GM21737 (cell line): Measurements from ENCODE around the gene ZNF444.
"Not testable (repeated sequence)": the region's sequence is repeated elsewhere in the genome, so short reads cannot be mapped to it uniquely, and the experiment has no call there.

ENCODE experiments used
- ATAC-seq: cut with Tn5 transposase; IDR thresholded peaks from one replicate; pipeline ENCODE4 v1.9.1; 2021; ENCODE audit warnings: mild to moderate bottlenecking, moderate library complexity; ENCODE audit not compliant: unreplicated experiment

The ZNF444 gene

DNA sequence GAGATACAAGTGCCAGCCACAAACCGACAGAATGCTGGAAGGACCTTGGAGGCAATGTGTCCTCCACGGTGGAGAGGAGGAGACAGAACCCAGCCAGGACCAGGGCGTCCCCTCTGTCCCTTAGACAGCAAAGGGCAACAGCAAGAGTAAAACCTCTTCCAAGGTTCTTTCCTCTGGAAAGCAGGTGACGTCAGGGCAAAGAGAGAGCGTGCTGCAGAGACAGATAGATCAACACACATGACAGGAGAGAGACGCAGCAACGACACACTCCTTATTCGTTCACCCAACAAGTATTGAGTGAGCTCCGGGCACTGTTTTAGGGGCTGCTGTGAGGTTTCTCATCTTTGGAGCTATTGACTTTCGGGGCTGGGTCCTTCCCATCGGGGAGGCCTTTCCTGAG is 33.5 kb downstream of the ZNF444 start:
- no peak for ATAC-seq

DNA sequence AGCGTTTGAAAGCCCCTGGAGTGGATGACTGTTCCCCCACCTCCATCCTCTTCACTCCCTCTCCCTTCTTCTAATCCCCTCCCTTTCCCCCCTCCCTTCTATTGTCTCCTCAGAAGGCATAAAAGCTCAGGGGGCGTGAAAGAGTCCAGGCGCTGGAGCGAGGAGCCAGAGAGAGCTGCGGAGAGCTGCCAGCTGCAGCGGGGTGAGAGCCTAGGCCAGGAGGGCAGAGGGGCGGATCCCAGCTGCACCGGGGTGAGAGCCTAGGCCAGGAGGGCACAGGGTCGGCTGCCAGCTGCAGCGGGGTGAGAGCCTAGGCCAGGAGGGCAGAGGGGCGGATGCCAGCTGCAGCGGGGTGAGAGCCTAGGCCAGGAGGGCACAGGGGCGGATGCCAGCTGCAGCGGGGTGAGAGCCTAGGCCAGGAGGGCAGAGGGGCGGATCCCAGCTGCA is 34.8 kb downstream of the ZNF444 start, which contains the start of gene GALP:
GALP (plus strand) TSS at position 148 of the 447 bp plus-strand sequence. CDS start 1,101 bp downstream, outside the sequence.
- ATAC-seq, result not testable (repeated sequence)

DNA sequence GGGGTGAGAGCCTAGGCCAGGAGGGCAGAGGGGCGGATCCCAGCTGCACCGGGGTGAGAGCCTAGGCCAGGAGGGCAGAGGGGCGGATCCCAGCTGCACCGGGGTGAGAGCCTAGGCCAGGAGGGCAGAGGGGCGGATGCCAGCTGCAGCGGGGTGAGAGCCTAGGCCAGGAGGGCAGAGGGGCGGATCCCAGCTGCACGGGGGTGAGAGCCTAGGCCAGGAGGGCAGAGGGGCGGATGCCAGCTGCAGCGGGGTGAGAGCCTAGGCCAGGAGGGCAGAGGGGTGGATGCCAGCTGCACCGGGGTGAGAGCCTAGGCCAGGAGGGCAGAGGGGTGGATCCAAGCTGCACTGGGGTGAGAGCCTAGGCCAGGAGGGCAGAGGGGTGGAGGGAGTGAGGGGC is 35.2 kb downstream of the ZNF444 start:
- ATAC-seq, result not testable (repeated sequence)

DNA sequence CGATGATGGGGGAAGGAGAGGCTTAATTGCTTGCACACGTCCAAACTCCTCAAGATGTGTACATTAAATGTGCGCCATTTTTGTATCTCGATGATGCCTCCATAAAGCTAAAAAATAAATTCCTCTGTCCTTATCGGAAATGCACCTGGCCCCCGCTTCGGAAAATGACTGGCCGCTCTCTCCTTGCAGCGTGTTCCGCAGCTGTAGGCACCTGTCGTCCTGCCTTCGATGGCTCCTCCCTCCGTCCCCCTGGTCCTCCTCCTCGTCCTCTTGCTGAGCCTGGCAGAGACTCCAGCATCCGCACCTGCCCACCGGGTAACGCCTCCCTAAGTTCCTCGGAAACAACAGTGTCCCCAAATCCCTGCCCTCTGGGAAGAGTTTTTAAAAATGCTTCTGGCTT is 35.8 kb downstream of the ZNF444 start:
- no peak for ATAC-seq

DNA sequence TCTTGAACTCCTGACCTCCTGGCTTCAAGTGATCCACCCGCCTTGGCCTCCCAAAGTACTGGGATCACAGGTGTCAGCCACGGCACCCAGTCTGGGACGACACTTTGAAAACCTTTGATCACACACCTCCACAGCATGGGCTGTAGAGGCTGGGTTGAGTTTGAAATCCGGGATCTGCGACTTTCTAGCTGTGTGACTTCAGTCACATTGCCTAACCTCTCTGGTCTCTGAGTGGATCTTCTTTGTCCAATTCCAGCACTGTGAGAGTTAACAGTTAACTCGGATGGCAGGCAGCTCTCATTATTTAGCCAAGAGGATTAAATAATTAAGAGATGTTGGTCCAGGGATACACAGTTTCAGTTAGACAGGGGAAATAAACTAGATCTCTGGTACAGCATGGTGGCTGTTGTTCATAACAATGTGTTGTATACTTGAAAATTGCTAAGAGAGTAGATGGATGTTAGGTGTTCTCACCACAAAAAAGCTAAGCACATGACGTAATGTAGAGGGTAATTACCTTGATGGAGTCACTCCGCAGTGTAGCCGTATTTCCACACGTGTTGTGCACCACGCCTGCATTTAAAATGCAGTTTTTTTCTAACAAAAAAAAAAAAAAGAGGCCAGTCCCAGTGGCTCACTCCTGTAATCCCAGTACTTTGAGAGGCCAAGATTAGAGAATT is 36.6 kb downstream of the ZNF444 start:
- no peak for ATAC-seq

DNA sequence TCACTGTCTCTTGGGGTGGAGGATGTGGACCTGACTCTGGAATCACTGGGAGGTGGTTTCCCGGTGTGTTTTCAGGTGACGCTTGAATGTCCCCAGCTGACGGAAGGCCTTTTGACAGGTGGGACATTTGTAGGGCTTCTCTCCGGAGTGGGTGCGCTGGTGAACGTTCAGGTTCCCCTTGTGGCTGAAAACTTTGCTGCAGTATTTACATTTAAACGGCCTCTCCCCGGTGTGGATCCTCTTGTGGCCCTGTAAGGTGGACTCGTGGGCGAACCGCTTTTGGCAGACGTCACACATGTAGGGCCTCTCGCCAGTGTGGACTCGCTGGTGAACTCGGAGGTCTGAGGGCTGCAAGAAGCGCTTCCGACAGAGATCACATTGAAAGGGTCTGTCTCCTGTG is 48.7 kb downstream of the ZNF444 start:
- ATAC-seq, result no peak

DNA sequence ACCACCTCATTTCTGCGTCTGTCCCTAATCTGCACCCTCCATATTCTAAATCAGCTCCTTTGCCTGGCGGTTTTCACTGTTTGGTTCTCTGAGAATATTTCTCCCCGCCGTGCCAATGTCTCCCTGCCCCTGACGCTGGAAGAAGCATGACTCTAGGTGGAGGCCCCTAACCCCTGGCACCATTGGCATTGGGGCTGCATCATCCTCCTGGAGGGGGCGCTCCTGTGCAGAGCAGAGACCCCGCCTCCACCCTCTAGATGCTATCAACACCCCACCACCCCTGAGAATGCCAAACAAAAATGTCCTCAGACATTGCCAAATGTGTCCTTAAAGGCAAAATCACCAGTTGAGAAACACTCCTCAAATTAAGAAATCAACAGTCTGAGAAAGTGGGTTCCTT is 50.0 kb downstream of the ZNF444 start:
- ATAC-seq, result no peak

DNA sequence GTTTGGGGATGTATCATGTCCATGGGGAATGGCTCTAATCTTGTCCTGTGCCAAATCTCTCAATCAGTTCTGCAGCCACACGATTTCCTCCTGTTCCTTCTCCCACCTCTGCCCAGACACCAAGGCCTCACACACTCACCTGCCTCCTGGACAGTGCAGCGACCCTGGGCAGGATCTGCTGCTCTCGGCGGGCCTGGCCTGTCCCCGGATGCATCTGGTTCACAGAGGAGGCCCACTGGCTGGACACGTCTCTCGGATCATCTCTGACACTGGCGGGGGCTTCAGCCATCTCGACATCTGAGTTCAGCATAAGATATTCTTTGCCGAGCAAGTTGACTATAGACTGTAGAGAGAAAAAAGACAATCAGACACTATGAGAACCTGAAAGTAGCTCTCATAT is 50.6 kb downstream of the ZNF444 start:
- ATAC-seq, result no peak

DNA sequence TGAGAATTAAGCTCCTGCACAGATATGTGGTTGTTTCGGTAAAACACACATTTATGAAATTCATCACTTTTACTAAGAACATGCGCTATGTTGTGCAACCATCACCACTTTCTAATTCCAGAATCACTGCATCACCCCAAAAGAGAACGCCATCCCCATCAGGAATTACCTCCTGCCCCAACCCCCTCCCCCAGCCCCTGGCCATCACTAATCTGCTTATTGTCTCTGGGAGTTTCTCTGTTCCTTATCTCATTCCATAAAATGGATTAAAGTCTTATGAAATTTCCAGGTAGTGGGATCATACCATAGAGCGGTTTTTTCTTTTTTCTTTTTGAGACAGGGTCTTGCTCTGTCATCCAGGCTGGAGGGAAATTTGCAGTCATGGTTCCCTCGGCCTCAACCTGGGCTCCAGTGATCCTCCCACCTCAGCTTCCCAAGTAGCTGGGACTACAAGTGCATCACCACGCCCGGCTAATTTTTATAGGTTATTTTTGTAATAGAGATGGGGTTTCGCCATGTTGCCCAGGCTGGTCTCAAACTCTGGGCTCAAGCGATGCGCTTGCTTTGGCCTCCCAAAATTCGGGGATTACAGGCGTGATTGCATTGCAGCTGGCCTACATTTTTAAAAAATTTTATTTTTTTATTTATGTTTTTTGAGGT is 53.0 kb downstream of the ZNF444 start:
- no peak for ATAC-seq

DNA sequence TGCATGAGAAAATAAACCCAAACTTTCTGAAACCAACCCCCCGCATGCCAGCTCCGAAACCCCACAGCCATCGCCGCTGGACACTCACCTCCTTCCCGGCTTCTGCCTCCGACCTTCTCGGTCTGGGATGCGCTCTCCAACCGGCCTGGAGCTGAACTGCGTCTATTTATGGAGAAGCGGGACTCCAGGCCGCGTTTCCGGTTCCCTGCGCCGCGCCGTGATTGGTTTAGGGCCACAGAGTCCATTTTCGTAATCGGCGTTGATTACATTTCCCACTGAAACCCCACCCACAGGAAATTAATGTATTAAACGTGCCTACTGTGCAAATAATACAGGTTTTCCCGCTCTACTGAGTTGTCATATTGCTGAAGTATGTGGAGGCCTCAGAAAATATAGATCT is 56.6 kb downstream of the ZNF444 start, which contains the start of gene ZSCAN5B:
ZSCAN5B (minus strand) TSS at position 138 of the 400 bp plus-strand sequence. CDS start 4,731 bp downstream, outside the sequence.
- not testable (repeated sequence) for ATAC-seq

DNA sequence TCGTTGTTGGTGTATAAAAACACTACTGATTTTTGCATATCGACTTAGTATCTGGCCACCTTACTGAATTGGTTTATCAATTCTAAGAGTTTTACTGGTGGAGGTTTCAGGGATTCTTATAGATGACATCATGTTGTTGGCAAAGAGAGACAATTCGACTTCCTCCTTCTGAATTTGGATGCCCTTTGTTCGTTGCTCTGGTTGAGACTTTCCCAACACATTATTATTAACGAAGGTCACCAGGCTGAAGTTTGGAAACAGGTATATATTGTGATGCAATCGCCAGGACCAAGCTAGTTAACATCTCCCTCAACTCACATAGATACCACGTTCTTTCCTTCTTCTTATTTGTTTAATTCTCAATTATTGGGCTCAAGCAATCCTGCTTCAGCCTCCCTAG is 58.6 kb downstream of the ZNF444 start:
- ATAC-seq, result no peak

DNA sequence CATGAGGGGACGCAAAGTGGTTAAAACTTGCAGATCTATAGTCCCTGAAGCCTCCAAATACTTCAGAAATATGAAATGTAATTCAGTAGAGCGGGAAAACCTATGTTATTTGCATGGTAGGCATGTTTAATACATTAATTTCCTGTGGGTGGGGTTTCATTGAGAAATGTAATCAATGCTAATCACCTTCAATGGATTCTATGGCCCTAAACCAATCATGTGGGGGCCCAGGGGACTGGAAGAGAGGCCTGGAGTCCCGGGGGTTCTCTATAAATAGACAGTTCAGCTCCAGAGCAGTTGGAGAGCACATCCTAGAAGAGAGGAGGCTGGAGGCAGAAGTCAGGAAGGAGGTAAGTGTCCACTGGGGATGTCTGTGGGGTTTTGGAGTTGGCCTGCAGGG is 60.9 kb downstream of the ZNF444 start, which contains the start of gene ZSCAN5C:
ZSCAN5C (plus strand) TSS at position 301 of the 400 bp plus-strand sequence. CDS start 3,641 bp downstream, outside the sequence.
- ATAC-seq, result no peak

DNA sequence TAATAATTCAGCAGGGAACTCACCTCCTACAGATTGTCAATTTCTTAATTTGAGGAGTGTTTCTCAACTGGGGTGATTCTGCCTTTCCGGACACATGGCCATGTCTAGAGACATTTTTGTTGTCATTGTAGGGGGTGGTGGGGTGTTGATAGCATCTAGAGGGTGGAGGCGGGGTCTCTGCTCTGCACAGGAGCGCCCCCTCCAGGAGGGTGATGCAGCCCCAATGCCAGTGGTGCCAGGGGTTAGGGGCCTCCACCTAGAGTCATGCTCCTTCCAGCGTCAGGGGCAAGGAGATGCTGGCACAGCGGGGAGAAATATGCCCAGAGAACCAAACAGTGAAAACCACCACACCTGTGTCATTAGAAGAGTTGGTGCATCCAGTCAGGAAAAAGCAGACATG is 66.5 kb downstream of the ZNF444 start:
- not testable (repeated sequence) for ATAC-seq

DNA sequence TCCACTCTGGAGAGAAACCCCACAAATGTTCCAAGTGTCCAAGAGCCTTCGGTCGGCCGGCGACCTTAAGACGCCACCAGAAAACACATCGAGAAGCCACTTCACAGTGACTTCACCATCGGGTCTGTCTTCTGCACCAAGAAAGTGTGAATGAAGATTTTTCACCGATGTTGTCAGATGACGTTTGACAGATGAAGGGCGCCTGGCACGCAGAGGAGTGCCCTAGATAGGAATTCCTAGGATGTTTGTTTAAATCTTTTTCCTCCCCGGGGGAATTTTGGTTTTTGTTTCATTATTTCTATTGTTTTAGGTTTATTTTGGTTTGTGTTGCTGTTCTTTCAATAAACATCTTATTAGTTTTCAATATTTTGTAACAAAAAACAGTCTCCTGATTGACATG is 68.0 kb downstream of the ZNF444 start:
- ATAC-seq, result no peak

DNA sequence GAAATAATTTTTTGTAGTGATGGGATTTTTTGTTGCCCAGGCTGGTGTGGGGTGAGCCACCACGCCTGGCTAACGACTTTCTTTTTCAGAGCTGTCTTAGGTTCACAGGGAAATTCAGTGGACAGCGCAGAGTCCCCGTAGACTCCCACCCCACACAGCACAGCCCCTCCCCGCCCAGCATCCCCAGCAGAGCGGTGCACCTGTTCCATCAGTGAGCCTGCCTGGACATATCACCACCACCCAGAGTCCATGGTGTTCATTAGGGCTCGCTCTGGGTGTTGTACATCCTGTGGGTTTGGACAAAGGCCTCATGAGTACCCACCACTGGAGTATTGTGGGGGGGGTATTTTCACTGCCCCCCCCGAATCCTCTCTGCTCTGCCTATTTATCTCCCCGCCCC is 68.9 kb downstream of the ZNF444 start:
- ATAC-seq, result not testable (repeated sequence)
